HepG2 (cell line): ENCODE data around the gene ZNF189. TPM values are rescaled to one million over a fixed set of nuclear protein-coding genes. Genes with fewer than 3 reads are reported as not detected.

Experiments
- AKAP8 ChIP-seq: sonication (generic); formaldehyde crosslinking; IDR thresholded peaks from 2 replicates; pipeline ENCODE4 v1.5.1; 2020; ENCODE audit warnings: mild to moderate bottlenecking, missing genetic modification reagents
- ATF7 ChIP-seq, 2 experiments: fragments of 450-650 bp in 1 of 2; sonication (generic) in 1 of 2; formaldehyde crosslinking in 1 of 2; IDR thresholded peaks; 2 replicates each; pipeline versions ENCODE4 v1.4.0 to v1.6.1; 2016 to 2020; ENCODE audit warnings: antibody characterized with exemption in 1 of 2, mild to moderate bottlenecking in 1 of 2, missing genetic modification reagents in 1 of 2
- CBX1 ChIP-seq: IDR thresholded peaks from one replicate; pipeline ENCODE4 v1.6.1; 2016; ENCODE audit warnings: antibody characterized with exemption, low read depth
- CHCHD3 ChIP-seq: sonication (generic); formaldehyde crosslinking; IDR thresholded peaks from 2 replicates; pipeline ENCODE4 v1.8.0; 2022; ENCODE audit warnings: mild to moderate bottlenecking, missing genetic modification reagents, moderate library complexity
- FOXM1 ChIP-seq: sonication (generic); formaldehyde crosslinking; IDR thresholded peaks from 2 replicates; pipeline ENCODE4 v1.5.0; 2020; ENCODE audit warnings: missing genetic modification reagents
- JUND ChIP-seq: sonication (generic); formaldehyde crosslinking; IDR thresholded peaks from 2 replicates; pipeline ENCODE4 v1.8.0; 2022; ENCODE audit warnings: mild to moderate bottlenecking, missing genetic modification reagents
- MAFF ChIP-seq: IDR thresholded peaks from 2 replicates; pipeline ENCODE4 v1.6.1; 2011; ENCODE audit warnings: low read depth, low read length, improper control_type of control experiment
- MED1 ChIP-seq: sonication (generic); formaldehyde crosslinking; IDR thresholded peaks from 2 replicates; pipeline ENCODE4 v1.4.0; 2020; ENCODE audit warnings: missing genetic modification reagents
- MEIS1 ChIP-seq: sonication (generic); formaldehyde crosslinking; IDR thresholded peaks from 2 replicates; pipeline ENCODE4 v1.9.0; 2021; ENCODE audit warnings: mild to moderate bottlenecking, missing genetic modification reagents, moderate library complexity, borderline replicate concordance
- MTF1 ChIP-seq: sonication (generic); formaldehyde crosslinking; IDR thresholded peaks from 2 replicates; pipeline ENCODE4 v1.5.0; 2020; ENCODE audit warnings: missing genetic modification reagents
- NAIF1 ChIP-seq: sonication (generic); formaldehyde crosslinking; IDR thresholded peaks from 2 replicates; pipeline ENCODE4 v1.5.0; 2020; ENCODE audit warnings: mild to moderate bottlenecking, missing genetic modification reagents, borderline replicate concordance
- NR2C2 ChIP-seq: sonication (generic); formaldehyde crosslinking; IDR thresholded peaks from 2 replicates; pipeline ENCODE4 v1.4.0; 2020; ENCODE audit warnings: missing genetic modification reagents, mild to moderate bottlenecking, moderate library complexity, borderline replicate concordance
- PAF1 ChIP-seq: IDR thresholded peaks from 2 replicates; pipeline ENCODE4 v1.6.1; 2016; ENCODE audit warnings: missing genetic modification reagents, missing compliant biosample characterization
- RARA ChIP-seq: IDR thresholded peaks from 2 replicates; pipeline ENCODE4 v1.6.1; 2016; ENCODE audit warnings: missing genetic modification reagents, missing compliant biosample characterization
- SATB2 ChIP-seq: sonication (generic); formaldehyde crosslinking; IDR thresholded peaks from 2 replicates; pipeline ENCODE4 v1.5.0; 2020; ENCODE audit warnings: missing genetic modification reagents
- SP2 ChIP-seq: sonication (generic); formaldehyde crosslinking; IDR thresholded peaks from 2 replicates; pipeline ENCODE4 v1.5.1; 2020; ENCODE audit warnings: mild to moderate bottlenecking, missing genetic modification reagents
- ZBTB1 ChIP-seq: sonication (generic); formaldehyde crosslinking; IDR thresholded peaks from 2 replicates; pipeline ENCODE4 v1.4.0; 2020; ENCODE audit warnings: missing genetic modification reagents, borderline replicate concordance
- ZBTB4 ChIP-seq: sonication (generic); formaldehyde crosslinking; IDR thresholded peaks from 2 replicates; pipeline ENCODE4 v1.4.0; 2020; ENCODE audit warnings: missing genetic modification reagents, mild to moderate bottlenecking, borderline replicate concordance
- ZFP82 ChIP-seq: sonication (generic); formaldehyde crosslinking; IDR thresholded peaks from 2 replicates; pipeline ENCODE4 v1.5.1; 2020; ENCODE audit warnings: mild to moderate bottlenecking, missing genetic modification reagents, borderline replicate concordance
- ZFYVE20 ChIP-seq: sonication (generic); formaldehyde crosslinking; IDR thresholded peaks from 2 replicates; pipeline ENCODE4 v1.8.0; 2023; ENCODE audit warnings: low read depth, mild to moderate bottlenecking, moderate library complexity, missing genetic modification reagents, borderline replicate concordance
- ZNF101 ChIP-seq: sonication (generic); formaldehyde crosslinking; IDR thresholded peaks from 2 replicates; pipeline ENCODE4 v1.4.0; 2020; ENCODE audit warnings: mild to moderate bottlenecking, low read depth, missing genetic modification reagents, borderline replicate concordance
- ZNF276 ChIP-seq: sonication (generic); formaldehyde crosslinking; IDR thresholded peaks from 2 replicates; pipeline ENCODE4 v1.4.0; 2020; ENCODE audit warnings: mild to moderate bottlenecking, low read depth, missing genetic modification reagents
- ZNF296 ChIP-seq: sonication (generic); formaldehyde crosslinking; conservative IDR thresholded peaks from 2 replicates; pipeline ENCODE4 v1.5.0; 2020; ENCODE audit warnings: mild to moderate bottlenecking, missing genetic modification reagents
- ZNF557 ChIP-seq: sonication (generic); formaldehyde crosslinking; IDR thresholded peaks from 2 replicates; pipeline ENCODE4 v1.4.0; 2020; ENCODE audit warnings: missing genetic modification reagents
- ZNF644 ChIP-seq: IDR thresholded peaks from 2 replicates; pipeline ENCODE4 v1.6.1; 2016; ENCODE audit warnings: low read depth
- ZNF746 ChIP-seq: sonication (generic); formaldehyde crosslinking; IDR thresholded peaks from 2 replicates; pipeline ENCODE4 v1.8.0; 2022; ENCODE audit warnings: mild to moderate bottlenecking, missing genetic modification reagents
- ZNF891 ChIP-seq: sonication (generic); formaldehyde crosslinking; IDR thresholded peaks from 2 replicates; pipeline ENCODE4 v1.5.0; 2020; ENCODE audit warnings: mild to moderate bottlenecking, missing genetic modification reagents
- ZSCAN31 ChIP-seq: sonication (generic); formaldehyde crosslinking; IDR thresholded peaks from 2 replicates; pipeline ENCODE4 v1.5.0; 2020; ENCODE audit warnings: low read depth, mild to moderate bottlenecking, missing genetic modification reagents
- ZZZ3 ChIP-seq: sonication (generic); formaldehyde crosslinking; IDR thresholded peaks from 2 replicates; pipeline ENCODE4 v1.4.0; 2020; ENCODE audit warnings: missing genetic modification reagents, mild to moderate bottlenecking, borderline replicate concordance
- polyA plus RNA-seq, 8 experiments: library from polyadenylated mRNA; depleted of rRNA in 3 of 8; stranded (reverse) in 7 of 8; unstranded in 1 of 8; fragments of >200 nt; fragmentation: Illumina TruSeq in 4 of 8; extraction: Trizol in 4 of 8; gene quantifications; 2 replicates each; pipeline versions ENCODE4 v1.2.1 to v1.2.3, GENCODE V29; 2011 to 2016; ENCODE audit warnings: low read depth in 4 of 8, missing spikeins in 1 of 8, mixed read lengths in 1 of 8; ENCODE audit not compliant: insufficient read depth in 1 of 8
- total RNA-seq, 5 experiments: library from RNA; depleted of rRNA; stranded (reverse); fragments of >200 nt; fragmentation: Illumina TruSeq; extraction: Trizol; gene quantifications; 2 replicates each; pipeline ENCODE4 v1.2.3, GENCODE V29; 2016; ENCODE audit warnings: low read depth in 1 of 5

Gene ZNF189
- total and polyA plus RNA-seq, 2 of the 13 experiments (the other 11 are each of a cell fraction or from before 2014, with no cell fraction given), result 8.4 to 50.0 TPM

DNA sequence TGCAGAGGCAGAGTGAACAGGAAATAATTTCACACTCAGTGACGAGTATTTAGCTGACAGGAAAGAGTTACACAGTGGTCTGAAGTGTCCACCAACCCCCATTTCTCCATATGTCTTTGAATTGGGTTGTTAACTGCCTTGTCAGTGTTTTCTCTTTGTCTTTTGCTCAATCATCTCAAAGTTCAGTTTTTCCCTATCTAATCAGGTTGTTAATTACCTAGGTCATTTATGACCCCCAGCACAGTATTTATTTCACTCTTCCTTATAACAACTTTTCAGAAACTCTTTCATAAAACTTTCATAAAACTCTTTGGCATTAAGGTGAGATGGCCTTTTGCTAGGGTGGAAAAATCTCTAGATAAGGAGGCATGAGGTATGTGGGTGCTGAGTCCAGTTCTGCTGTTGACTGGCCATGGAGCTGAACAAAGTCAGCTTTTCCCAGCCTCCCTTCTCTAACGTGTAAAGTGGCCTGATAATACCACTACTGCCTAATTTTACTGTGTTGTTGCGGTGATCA is 42.1 kb downstream of the ZNF189 start (continued):
- TF ChIP-seq JUND (CRISPR knock-in tag), result no peak
- peak; percentile 41; the same call in 1 of the 2 replicates for TF ChIP-seq ZNF644 (CRISPR knock-in tag)
- no peak for TF ChIP-seq MTF1
- TF ChIP-seq ATF7 (IDR thresholded peaks at IDR 0.05), result no peak
- TF ChIP-seq ATF7 (CRISPR knock-in tag; IDR thresholded peaks at IDR 0.05), result no peak
- TF ChIP-seq MEIS1, result no peak
- TF ChIP-seq NR2C2 (CRISPR knock-in tag), result peak; percentile 19; the same call in 1 of the 2 replicates
- no peak for TF ChIP-seq ZNF101 (CRISPR knock-in tag)
- no peak for TF ChIP-seq PAF1 (CRISPR knock-in tag)
- no peak for TF ChIP-seq SP2
- TF ChIP-seq ZZZ3 (CRISPR knock-in tag), result no peak
- no peak for TF ChIP-seq ZSCAN31 (CRISPR knock-in tag)
- peak; percentile 59; the same call in 1 of the 2 replicates for TF ChIP-seq MAFF
- TF ChIP-seq SATB2 (CRISPR knock-in tag), result no peak
- TF ChIP-seq ZNF557 (CRISPR knock-in tag), result no peak
- no peak for TF ChIP-seq RARA
- no peak for TF ChIP-seq NAIF1 (CRISPR knock-in tag)
- peak; percentile 36; the same call in 1 of the 2 replicates for TF ChIP-seq MED1 (CRISPR knock-in tag)
- TF ChIP-seq ZNF746, result no peak
- TF ChIP-seq ZBTB1 (CRISPR knock-in tag), result no peak
- no peak for TF ChIP-seq FOXM1 (CRISPR knock-in tag)
- TF ChIP-seq AKAP8, result no peak
- TF ChIP-seq ZBTB4 (CRISPR knock-in tag), result no peak
- no peak for TF ChIP-seq ZNF296 (CRISPR knock-in tag)
- no peak for TF ChIP-seq ZFP82 (CRISPR knock-in tag)
- TF ChIP-seq CBX1, result no peak
- no peak for TF ChIP-seq CHCHD3 (CRISPR knock-in tag)
- no peak for TF ChIP-seq ZFYVE20 (CRISPR knock-in tag)
- TF ChIP-seq ZNF891 (CRISPR knock-in tag), result no peak
- TF ChIP-seq ZNF276 (CRISPR knock-in tag), result no peak
